CD14-positive monocyte (primary cell): ENCODE measurements around the gene DPYD. TPM values are rescaled to one million over a fixed set of nuclear protein-coding genes. Genes with fewer than 3 reads are reported as not detected.

ENCODE experiments used
- DNase-seq, 3 donors: peaks; one replicate each; pipeline ENCODE4 v3.0.0-alpha.2; 2011 to 2022
- H2AFZ ChIP-seq: 2 replicates; pipeline ENCODE4 v1.6.0; 2012; ENCODE audit warnings: mild to moderate bottlenecking, low read depth, low read length, inconsistent platforms; ENCODE audit not compliant: insufficient read depth, poor library complexity, severe bottlenecking
- H3K27ac ChIP-seq, 2 donors: 1 replicate in 1 of 2; 2 replicates in 1 of 2; pipeline ENCODE4 v1.5.1; 2012 to 2013; ENCODE audit warnings: low read length in 2 of 2, control low read depth in 1 of 2, inconsistent platforms in 1 of 2, low read depth in 1 of 2, mild to moderate bottlenecking in 1 of 2
- H3K27me3 ChIP-seq, 2 donors: one replicate each; pipeline versions ENCODE4 v1.6.0 to v1.6.1; 2011 to 2013; ENCODE audit warnings: low read length in 2 of 2; ENCODE audit not compliant: control insufficient read depth in 2 of 2, insufficient read depth in 2 of 2
- H3K36me3 ChIP-seq, 2 donors: replicated peaks in 1 of 2; 1 replicate in 1 of 2; 2 replicates in 1 of 2; pipeline versions ENCODE4 v1.5.1 to v1.6.1; 2012 to 2013; ENCODE audit warnings: low read length in 2 of 2, control low read depth in 1 of 2, inconsistent platforms in 1 of 2, mild to moderate bottlenecking in 1 of 2; ENCODE audit not compliant: insufficient read depth in 2 of 2, control insufficient read depth in 1 of 2
- H3K4me1 ChIP-seq, 2 donors: 1 replicate in 1 of 2; 2 replicates in 1 of 2; pipeline versions ENCODE4 v1.5.1 to v1.6.1; 2012 to 2013; ENCODE audit warnings: low read length in 2 of 2, control low read depth in 1 of 2, inconsistent platforms in 1 of 2, mild to moderate bottlenecking in 1 of 2, moderate library complexity in 1 of 2; ENCODE audit not compliant: insufficient read depth in 2 of 2, control insufficient read depth in 1 of 2
- H3K4me2 ChIP-seq: replicated peaks from 2 replicates; pipeline ENCODE3; 2012; ENCODE audit warnings: low read length, moderate library complexity, mild to moderate bottlenecking; ENCODE audit not compliant: poor library complexity, severe bottlenecking; ENCODE audit errors: extremely low read depth
- H3K4me3 ChIP-seq, 3 experiments: fragments of 200-600 bp in 1 of 3; sonication (generic) in 1 of 3; replicated peaks in 1 of 3; 1 replicate in 2 of 3; 2 replicates in 1 of 3; pipeline ENCODE4 v1.5.1; 2011 to 2013; ENCODE audit warnings: low read length in 3 of 3, mild to moderate bottlenecking in 3 of 3, control low read depth in 2 of 3, low read depth in 2 of 3, inconsistent platforms in 1 of 3, moderate library complexity in 1 of 3
- H3K79me2 ChIP-seq: 2 replicates; pipeline ENCODE4 v1.6.0; 2012; ENCODE audit warnings: mild to moderate bottlenecking, control low read depth, inconsistent platforms, low read length, moderate library complexity; ENCODE audit not compliant: insufficient read depth
- H3K9ac ChIP-seq: 2 replicates; pipeline ENCODE4 v1.6.0; 2017; ENCODE audit warnings: low read length, mild to moderate bottlenecking; ENCODE audit not compliant: insufficient read depth, poor library complexity, severe bottlenecking
- H3K9me3 ChIP-seq, 2 donors: replicated peaks in 1 of 2; 1 replicate in 1 of 2; 2 replicates in 1 of 2; pipeline versions ENCODE4 v1.5.1 to v1.6.1; 2012 to 2013; ENCODE audit warnings: low read length in 2 of 2, control low read depth in 1 of 2; ENCODE audit not compliant: control insufficient read depth in 1 of 2, insufficient read depth in 1 of 2
- H4K20me1 ChIP-seq: 2 replicates; pipeline ENCODE4 v1.6.0; 2012; ENCODE audit warnings: mild to moderate bottlenecking, low read length, control low read depth, moderate library complexity; ENCODE audit not compliant: insufficient read depth
- H3K27ac Mint-ChIP-seq, 7 donors: one replicate each; pipeline ENCODE4 v1.8.0; 2020; ENCODE audit warnings: mild to moderate bottlenecking in 7 of 7, mixed read lengths in 7 of 7, moderate library complexity in 6 of 7, inconsistent platforms in 2 of 7
- H3K27me3 Mint-ChIP-seq, 3 donors: one replicate each; pipeline ENCODE4 v1.8.0; 2021 to 2022; ENCODE audit warnings: low read depth in 3 of 3, mild to moderate bottlenecking in 3 of 3, mixed read lengths in 3 of 3, moderate library complexity in 3 of 3, inconsistent platforms in 1 of 3
- H3K36me3 Mint-ChIP-seq, 2 donors: one replicate each; pipeline ENCODE4 v1.8.0; 2020; ENCODE audit warnings: mixed read lengths in 2 of 2, inconsistent platforms in 1 of 2, mild to moderate bottlenecking in 1 of 2
- H3K4me1 Mint-ChIP-seq: one replicate; pipeline ENCODE4 v1.8.0; 2020; ENCODE audit warnings: mild to moderate bottlenecking, mixed read lengths
- H3K4me3 Mint-ChIP-seq, 2 donors: one replicate each; pipeline ENCODE4 v1.8.0; 2020; ENCODE audit warnings: mild to moderate bottlenecking in 2 of 2, mixed read lengths in 2 of 2, moderate library complexity in 1 of 2
- H3K9me3 Mint-ChIP-seq, 7 donors: one replicate each; pipeline ENCODE4 v1.8.0; 2020 to 2022; ENCODE audit warnings: mixed read lengths in 7 of 7, mild to moderate bottlenecking in 6 of 7, moderate library complexity in 6 of 7, inconsistent platforms in 2 of 7
- WGBS: methylation state at CpG from one replicate; pipeline ENCODE4 v1.1.5; 2013; ENCODE audit warnings: missing lambda C conversion rate; ENCODE audit not compliant: insufficient coverage; 5-methylcytosine and 5-hydroxymethylcytosine counted together
- intact Hi-C, 2 donors: fragments of 100-400 bp; cut with micrococcal nuclease; formaldehyde crosslinking; loops; one replicate each; pipeline versions ENCODE4 v1.15.0 to v1.15.1; 2023
- polyA plus RNA-seq, 3 donors: library from polyadenylated mRNA; depleted of rRNA in 1 of 3; unstranded in 2 of 3; stranded (reverse) in 1 of 3; fragments of 300-500 nt in 2 of 3; fragments of >200 nt in 1 of 3; fragmentation: Illumina TruSeq in 2 of 3; gene quantifications; 1 replicate in 2 of 3; 2 replicates in 1 of 3; pipeline ENCODE4 v1.2.3, GENCODE V29; 2012 to 2021
- TF ChIP-seq, protein P1 (sequence below): fragments of 200-600 bp; IDR thresholded peaks from one replicate; pipeline ENCODE4 v1.8.0; 2022; ENCODE audit warnings: antibody characterized with exemption, mild to moderate bottlenecking

DPYD gene
- polyA plus RNA-seq, 3 donors: 87.6 to 171 (median 144) TPM

DNA sequence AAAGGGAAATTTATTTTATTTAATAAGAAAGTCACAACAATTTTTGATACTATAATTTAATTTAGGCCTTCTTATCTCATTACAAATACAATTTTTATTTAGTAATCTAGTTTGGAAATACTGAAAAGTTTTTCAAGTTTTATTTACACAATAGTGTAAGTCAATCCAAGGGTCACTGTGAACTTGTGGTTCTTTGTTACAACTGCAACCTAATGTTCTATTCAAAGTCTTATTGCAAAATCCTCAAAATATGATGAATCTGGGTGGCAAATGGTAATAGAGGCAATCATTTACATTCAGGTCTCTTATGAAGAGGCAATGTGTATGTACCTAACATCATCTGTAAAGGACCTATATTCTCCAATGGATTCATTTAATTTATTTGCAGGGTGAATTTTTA lies 421.2 kb downstream of the DPYD start:
- no peaks in the 10 kb centered on the region for H3K9me3 ChIP-seq
- no peak overlapping the region for H3K27ac Mint-ChIP-seq
- H3K4me3 Mint-ChIP-seq: no peak overlapping the region
- H4K20me1 ChIP-seq: peaks cover 52% of the 10 kb centered on the region
- H3K9me3 Mint-ChIP-seq: no peaks in the 10 kb centered on the region
- TF ChIP-seq, protein P1, sequence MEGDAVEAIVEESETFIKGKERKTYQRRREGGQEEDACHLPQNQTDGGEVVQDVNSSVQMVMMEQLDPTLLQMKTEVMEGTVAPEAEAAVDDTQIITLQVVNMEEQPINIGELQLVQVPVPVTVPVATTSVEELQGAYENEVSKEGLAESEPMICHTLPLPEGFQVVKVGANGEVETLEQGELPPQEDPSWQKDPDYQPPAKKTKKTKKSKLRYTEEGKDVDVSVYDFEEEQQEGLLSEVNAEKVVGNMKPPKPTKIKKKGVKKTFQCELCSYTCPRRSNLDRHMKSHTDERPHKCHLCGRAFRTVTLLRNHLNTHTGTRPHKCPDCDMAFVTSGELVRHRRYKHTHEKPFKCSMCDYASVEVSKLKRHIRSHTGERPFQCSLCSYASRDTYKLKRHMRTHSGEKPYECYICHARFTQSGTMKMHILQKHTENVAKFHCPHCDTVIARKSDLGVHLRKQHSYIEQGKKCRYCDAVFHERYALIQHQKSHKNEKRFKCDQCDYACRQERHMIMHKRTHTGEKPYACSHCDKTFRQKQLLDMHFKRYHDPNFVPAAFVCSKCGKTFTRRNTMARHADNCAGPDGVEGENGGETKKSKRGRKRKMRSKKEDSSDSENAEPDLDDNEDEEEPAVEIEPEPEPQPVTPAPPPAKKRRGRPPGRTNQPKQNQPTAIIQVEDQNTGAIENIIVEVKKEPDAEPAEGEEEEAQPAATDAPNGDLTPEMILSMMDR: no peak
- no peak overlapping the region for H3K9ac ChIP-seq
- peaks cover 12 to 43% of the 10 kb centered on the region in 2 donors for H3K36me3 ChIP-seq
- H3K36me3 Mint-ChIP-seq: peaks cover 33 to 39% of the 10 kb centered on the region in 2 donors
- peaks cover 3% of the 10 kb centered on the region for H3K4me1 Mint-ChIP-seq
- no peaks in the 10 kb centered on the region for H3K79me2 ChIP-seq
- no peaks in the 10 kb centered on the region for H3K27me3 Mint-ChIP-seq
- H3K4me1 ChIP-seq: no peaks in the 10 kb centered on the region
- intact Hi-C loops: no loop called here
- DNase-seq: no peak
- no peak overlapping the region for H3K4me2 ChIP-seq
- no peak overlapping the region for H2AFZ ChIP-seq
- no peak overlapping the region for H3K27ac ChIP-seq
- H3K27me3 ChIP-seq: no peaks in the 10 kb centered on the region
- H3K4me3 ChIP-seq: no peak overlapping the region

DNA sequence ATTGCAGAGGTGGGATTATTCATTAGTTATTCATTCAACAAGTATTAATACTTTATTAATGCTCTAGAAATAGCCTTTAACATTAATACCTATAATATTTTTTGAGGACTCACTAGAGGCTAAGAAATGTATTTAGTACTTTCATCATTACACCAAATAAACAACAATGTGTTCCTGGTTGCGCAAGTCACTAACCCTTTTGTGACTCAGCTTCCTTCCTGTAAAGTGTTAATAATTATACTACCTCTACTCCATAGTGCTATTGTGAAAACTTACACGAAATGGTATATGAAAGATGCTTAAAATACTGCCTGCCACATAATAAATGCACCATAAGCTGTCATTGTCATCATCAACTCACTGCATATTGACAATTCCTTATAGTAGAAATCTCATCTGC lies 431.0 kb downstream of the DPYD start:
- Mint-ChIP-seq H3K4me3 (no peak overlapping the region), H3K4me1 (peaks cover 6% of the 10 kb centered on the region), H3K9me3 (no peaks in the 10 kb centered on the region), H3K36me3 (peaks cover 5 to 8% of the 10 kb centered on the region in 2 donors), H3K27me3 (no peaks in the 10 kb centered on the region), H3K27ac (peak overlapping the region in 1 of 7 donors; percentile 25)
- Histone ChIP-seq H3K9ac (no peak overlapping the region), H3K4me3 (no peak overlapping the region), H3K9me3 (no peaks in the 10 kb centered on the region), H3K4me2 (peak overlapping the region; percentile 9), H3K4me1 (peaks cover 2 to 5% of the 10 kb centered on the region in 2 donors), H2AFZ (no peak overlapping the region), H4K20me1 (peaks cover 79% of the 10 kb centered on the region), H3K79me2 (no peaks in the 10 kb centered on the region), H3K36me3 (peaks cover 2% of the 10 kb centered on the region in 2 donors), H3K27ac (no peak overlapping the region), H3K27me3 (no peaks in the 10 kb centered on the region)
- peak; percentile 39 to 61 (median 55) for DNase-seq
- WGBS: no CpG with 5 or more reads among the region's 2 CpGs
- intact Hi-C loops: no loop called here
- TF ChIP-seq, protein P1: no peak
